GM06990 (cell line): ENCODE results near the gene ZBTB20.

Experiments used
- DNase-seq: peaks from one replicate; pipeline ENCODE4 v3.0.0-alpha.2; 2011; ENCODE audit not compliant: insufficient read length; ENCODE audit errors: extremely low read depth
- H3K27me3 ChIP-seq: replicated peaks from 2 replicates; pipeline ENCODE4 v1.6.0; 2011; ENCODE audit warnings: low read length; ENCODE audit not compliant: control insufficient read depth, insufficient read depth
- H3K36me3 ChIP-seq: 2 replicates; pipeline ENCODE4 v1.5.1; 2011; ENCODE audit warnings: low read length; ENCODE audit not compliant: control insufficient read depth, insufficient read depth
- H3K4me3 ChIP-seq: replicated peaks from 2 replicates; pipeline ENCODE4 v1.5.1; 2011; ENCODE audit warnings: low read depth, mild to moderate bottlenecking, control low read depth, low read length
- CTCF ChIP-seq: IDR thresholded peaks from 2 replicates; pipeline ENCODE4 v1.5.1; 2011; ENCODE audit warnings: low read length, control low read depth, mild to moderate bottlenecking, inconsistent platforms; ENCODE audit not compliant: insufficient read depth, poor library complexity, severe bottlenecking

Gene ZBTB20

GRCh38 chr3:114590309-114591047 lies 556.6 kb downstream of the ZBTB20 start:
- no peak for DNase-seq
- TF ChIP-seq CTCF: no peak
- Histone ChIP-seq H3K27me3 (no peaks in the 10 kb centered on the region), H3K36me3 (no peaks in the 10 kb centered on the region), H3K4me3 (no peak overlapping the region)

- Histone ChIP-seq H3K27me3 (no peaks in the 10 kb centered on the region), H3K36me3 (no peaks in the 10 kb centered on the region), H3K4me3 (no peak overlapping the region)
- DNase-seq: no peak
- TF ChIP-seq CTCF: no peak
These were observed 559.1 kb downstream of the ZBTB20 start for GRCh38 chr3:114587986-114588385.

- DNase-seq: no peak
- H3K27me3 ChIP-seq: no peaks in the 10 kb centered on the region
These were observed 561.0 kb downstream of the ZBTB20 start for GRCh38 chr3:114586119-114586518.

DNA sequence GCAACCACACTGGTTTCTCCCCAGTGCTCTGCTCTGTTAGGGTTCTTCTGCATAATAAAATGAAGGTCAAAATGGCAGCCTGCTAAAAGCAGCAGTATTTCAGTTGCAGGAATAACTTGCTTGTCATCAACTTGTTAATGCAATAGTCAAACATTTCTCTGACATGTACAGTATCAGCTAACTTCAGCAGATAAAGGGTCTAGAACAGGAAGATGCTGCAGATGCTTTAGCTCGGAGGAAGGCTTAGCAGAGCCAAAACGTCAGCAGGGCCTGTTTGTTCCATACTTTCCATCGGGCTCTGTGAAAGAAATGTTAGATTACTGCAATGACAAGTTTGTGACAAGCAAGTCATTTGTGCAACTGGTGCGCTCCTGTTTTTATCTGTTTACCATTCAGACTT lies 561.4 kb downstream of the ZBTB20 start:
- TF ChIP-seq CTCF: no peak
- no peak for DNase-seq
- H3K36me3 ChIP-seq: no peaks in the 10 kb centered on the region
- no peak overlapping the region for H3K4me3 ChIP-seq
- H3K27me3 ChIP-seq: no peaks in the 10 kb centered on the region

More at GRCh38 chr3:114586119-114586518, 561.0 kb downstream of the ZBTB20 start:
- no peak for TF ChIP-seq CTCF
- Histone ChIP-seq H3K4me3 (no peak overlapping the region), H3K36me3 (no peaks in the 10 kb centered on the region)

- no peak for TF ChIP-seq CTCF
- no peak for DNase-seq
- Histone ChIP-seq H3K4me3 (no peak overlapping the region), H3K36me3 (no peaks in the 10 kb centered on the region), H3K27me3 (no peaks in the 10 kb centered on the region)
These were observed 562.2 kb downstream of the ZBTB20 start for GRCh38 chr3:114584734-114585371.
